HL-60 (cell line): ENCODE results near the gene FKBP7.

ENCODE experiments used
- DNase-seq, 2 experiments: peaks; one replicate each; pipeline ENCODE4 v3.0.0-alpha.2; 2010 to 2020; ENCODE audit warnings: low read depth in 1 of 2, low spot score in 1 of 2
- H3K27ac ChIP-seq: fragments of 250-450 bp; sonication (Bioruptor Pico); replicated peaks from 2 replicates; pipeline ENCODE4 v1.5.1; 2020; ENCODE audit warnings: mild to moderate bottlenecking, moderate library complexity
- H3K27me3 ChIP-seq: fragments of 250-450 bp; sonication (Bioruptor Pico); 2 replicates; pipeline ENCODE4 v1.5.1; 2021; ENCODE audit warnings: mild to moderate bottlenecking, moderate library complexity; ENCODE audit not compliant: insufficient read depth, poor library complexity, severe bottlenecking
- H3K4me3 ChIP-seq: replicated peaks from 2 replicates; pipeline ENCODE4 v1.5.1; 2011; ENCODE audit warnings: mild to moderate bottlenecking, control low read depth, low read length; ENCODE audit not compliant: insufficient read depth
- CTCF ChIP-seq: IDR thresholded peaks from one replicate; pipeline ENCODE4 v1.5.1; 2011; ENCODE audit warnings: low read length, control low read depth, inconsistent platforms; ENCODE audit not compliant: insufficient read depth
- GABPA ChIP-seq: IDR thresholded peaks from 2 replicates; pipeline ENCODE4 v1.6.1; 2012; ENCODE audit warnings: low read depth
- POLR2AphosphoS5 ChIP-seq: IDR thresholded peaks from 2 replicates; pipeline ENCODE4 v1.6.1; 2012; ENCODE audit warnings: low read depth
- REST ChIP-seq: IDR thresholded peaks from 2 replicates; pipeline ENCODE4 v1.6.1; 2012; ENCODE audit warnings: low read depth; ENCODE audit not compliant: insufficient replicate concordance
- SPI1 ChIP-seq: IDR thresholded peaks from 2 replicates; pipeline ENCODE4 v1.6.1; 2012; ENCODE audit warnings: low read depth, mild to moderate bottlenecking, borderline replicate concordance

FKBP7 gene

GRCh38 chr2:178457390-178457886 is 21.0 kb downstream of the FKBP7 start:
- DNase-seq = no peak
- no peaks in the 10 kb centered on the region for H3K27me3 ChIP-seq
- TF ChIP-seq GABPA (no peak), SPI1 (no peak), CTCF (no peak), REST (no peak)
- no peak overlapping the region for H3K27ac ChIP-seq
- H3K4me3 ChIP-seq = no peak overlapping the region

GRCh38 chr2:178455947-178456346 is 22.5 kb downstream of the FKBP7 start:
- no peak for DNase-seq
- no peak overlapping the region for H3K27ac ChIP-seq
- TF ChIP-seq GABPA (no peak), CTCF (no peak), REST (no peak), SPI1 (no peak), POLR2AphosphoS5 (no peak)
- H3K27me3 ChIP-seq = no peaks in the 10 kb centered on the region
- no peak overlapping the region for H3K4me3 ChIP-seq

GRCh38 chr2:178452870-178453269 is 25.5 kb downstream of the FKBP7 start:
- Histone ChIP-seq H3K27ac (no peak overlapping the region), H3K4me3 (no peak overlapping the region), H3K27me3 (no peaks in the 10 kb centered on the region)
- DNase-seq = no peak
- no peak for TF ChIP-seq CTCF
- no peak for TF ChIP-seq POLR2AphosphoS5
- no peak for TF ChIP-seq GABPA
- no peak for TF ChIP-seq SPI1
- no peak for TF ChIP-seq REST
